ENCODE results near the gene CDC7.
A peak's percentile ranks its signal among the peaks of the same experiment; 100 is the strongest.
"Not testable (repeated sequence)": the region's sequence is repeated elsewhere in the genome, so short reads cannot be mapped to it uniquely, and the experiment has no call there.

The CDC7 gene

DNA sequence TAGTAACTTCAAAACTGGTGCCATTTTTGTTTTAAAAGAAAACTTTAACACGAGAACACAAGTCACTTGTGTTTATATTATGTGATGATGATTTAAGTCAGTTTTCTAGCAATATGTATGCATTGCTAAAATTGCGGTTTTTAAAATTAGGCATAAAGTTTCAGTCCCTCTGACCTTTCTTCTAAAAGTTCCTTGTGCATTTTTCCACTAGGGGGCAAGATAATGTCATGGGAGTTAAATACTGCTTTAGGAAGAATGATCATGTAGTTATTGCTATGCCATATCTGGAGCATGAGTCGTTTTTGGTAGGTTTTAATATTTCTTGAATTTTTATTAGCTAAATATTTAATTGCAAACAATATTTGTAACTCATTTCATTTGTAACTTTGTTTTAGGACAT lies 10.7 kb downstream of the CDC7 start:
- peak; percentile 69 for DNase-seq

DNA sequence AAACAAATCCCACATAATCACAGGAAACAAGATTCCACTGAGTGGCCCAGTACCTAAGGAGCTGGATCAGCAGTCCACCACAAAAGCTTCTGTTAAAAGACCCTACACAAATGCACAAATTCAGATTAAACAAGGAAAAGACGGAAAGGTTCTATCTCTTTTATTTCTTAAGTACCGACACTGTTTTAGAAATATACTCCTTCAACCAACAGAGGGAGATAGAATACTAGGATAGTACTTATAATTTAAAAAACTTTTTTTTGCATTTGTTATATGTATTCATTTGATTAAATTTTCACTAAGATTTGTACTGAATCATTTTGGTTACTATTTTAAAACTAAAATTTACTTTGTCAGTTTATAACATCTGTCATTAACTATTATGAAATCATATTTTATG lies 12.5 kb downstream of the CDC7 start:
- no peak for DNase-seq

DNA sequence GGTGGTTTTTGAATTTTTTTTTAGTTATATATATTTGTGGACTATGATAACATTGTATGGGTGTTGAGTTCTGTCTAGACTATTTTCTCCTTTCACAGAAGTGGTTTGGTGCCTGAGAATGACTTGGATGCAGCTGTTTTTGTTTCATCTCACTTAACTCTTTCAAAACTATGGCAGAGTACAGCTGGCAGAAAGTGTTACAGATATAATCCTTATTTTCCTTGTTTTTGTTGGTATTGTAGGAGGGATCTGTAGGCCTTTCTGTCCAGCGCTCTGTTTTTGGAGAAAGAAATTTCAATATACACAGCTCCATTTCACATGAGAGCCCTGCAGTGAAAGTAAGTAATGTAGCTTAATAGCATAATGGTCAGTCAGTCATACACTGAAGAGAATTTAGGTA lies 13.1 kb downstream of the CDC7 start:
- no peak for DNase-seq

DNA sequence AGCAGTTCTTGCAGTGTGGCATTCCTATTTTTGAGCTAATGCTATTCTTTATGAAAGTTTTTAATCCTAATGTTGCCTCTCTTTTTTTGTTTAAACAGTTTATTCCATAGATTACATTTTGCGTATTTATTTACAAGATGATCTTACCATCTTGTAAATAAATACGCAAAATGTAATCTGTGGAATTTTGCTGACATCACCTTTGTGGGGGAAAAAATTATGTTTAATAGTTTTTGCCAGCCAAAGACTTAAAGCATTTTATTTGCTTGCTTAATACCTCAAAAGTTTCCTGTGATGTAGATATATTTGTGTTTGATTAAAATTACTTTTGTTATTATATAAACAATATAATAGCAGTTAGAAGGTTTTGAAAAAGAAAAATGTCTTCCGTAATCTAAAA lies 15.3 kb downstream of the CDC7 start:
- no peak for DNase-seq

DNA sequence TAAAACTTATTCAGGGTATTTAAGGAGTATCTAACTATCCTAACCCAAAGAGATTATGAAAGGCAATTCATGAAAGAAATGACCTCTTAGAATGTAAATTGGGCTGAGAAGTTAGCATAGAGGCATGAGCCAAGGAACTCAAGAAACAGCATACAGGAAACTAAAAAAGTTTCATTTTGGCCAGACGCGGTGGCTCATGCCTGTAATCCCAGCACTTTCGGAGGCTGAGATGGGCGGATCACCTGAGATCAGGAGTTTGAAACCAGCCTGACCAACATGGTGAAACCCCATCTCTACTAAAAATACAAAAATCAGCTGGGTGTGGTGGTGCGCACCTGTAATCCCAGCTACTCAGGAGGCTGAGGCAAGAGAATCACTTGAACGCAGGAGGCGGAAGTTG lies 16.0 kb downstream of the CDC7 start:
- DNase-seq, result not testable (repeated sequence)

DNA sequence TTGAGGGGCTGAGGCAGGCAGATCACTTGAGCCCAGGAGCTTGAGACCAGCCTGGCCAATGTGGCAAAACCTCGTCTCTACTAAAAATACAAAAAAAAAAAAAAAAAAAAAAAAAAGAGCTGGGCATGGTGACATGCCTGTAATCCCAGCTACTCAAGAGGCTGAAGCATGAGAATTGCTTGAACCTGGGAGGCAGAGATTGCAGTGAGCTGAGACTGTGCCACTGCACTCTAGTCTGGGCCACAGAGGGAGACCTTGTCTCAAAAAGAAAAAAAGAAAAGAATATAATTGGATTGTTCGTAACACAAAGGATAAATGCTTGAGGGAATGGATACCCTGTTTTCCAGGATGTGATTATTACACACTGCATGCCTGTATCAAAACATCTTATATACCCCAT lies 18.5 kb downstream of the CDC7 start:
- DNase-seq, result not testable (repeated sequence)

DNA sequence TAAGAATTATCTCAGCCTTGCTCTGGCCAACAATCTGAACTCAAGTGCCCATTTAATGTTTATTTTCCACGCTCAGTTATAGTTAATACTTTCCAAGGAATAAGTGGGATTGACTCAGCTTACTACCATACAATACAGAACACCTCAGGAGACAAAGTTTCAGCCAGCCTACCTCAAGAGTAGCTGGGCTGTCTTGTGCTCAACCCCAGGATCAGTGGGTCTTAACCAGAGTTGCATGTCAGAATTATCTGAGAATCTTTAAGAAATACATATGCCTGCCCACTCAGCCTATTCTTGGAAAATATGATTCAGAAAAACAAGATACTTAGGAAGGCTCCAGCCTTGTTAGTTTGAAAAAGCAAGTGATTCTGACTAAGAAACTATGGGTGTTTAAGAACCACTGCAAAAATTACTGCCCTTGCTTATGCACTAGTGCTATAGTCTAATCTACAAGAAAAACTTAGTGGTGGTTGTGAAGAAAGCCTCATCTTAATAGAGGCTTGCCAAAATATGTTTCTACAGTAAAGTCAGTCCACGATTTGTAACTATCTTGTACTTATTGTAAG lies 20.4 kb downstream of the CDC7 start:
- no peak for DNase-seq

DNA sequence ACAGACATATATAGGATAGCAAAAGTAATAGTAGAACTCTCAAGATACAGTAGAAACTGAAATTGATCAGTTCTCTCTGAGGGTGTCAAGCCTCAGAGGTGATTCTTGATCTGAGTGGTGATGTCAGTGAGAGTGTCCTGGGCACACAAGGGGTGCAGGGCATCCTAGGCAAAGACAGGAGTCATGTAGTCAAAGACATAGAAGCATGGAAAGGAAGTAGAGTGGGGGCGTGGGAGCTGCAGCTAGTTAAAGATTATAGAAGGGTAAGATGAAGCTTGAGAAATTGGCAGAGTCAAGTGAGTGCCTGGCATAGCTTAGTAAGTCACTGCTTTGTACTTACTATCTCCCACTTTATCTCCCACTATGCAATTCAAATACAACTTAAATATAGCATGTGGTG lies 22.8 kb downstream of the CDC7 start:
- no peak for DNase-seq

DNA sequence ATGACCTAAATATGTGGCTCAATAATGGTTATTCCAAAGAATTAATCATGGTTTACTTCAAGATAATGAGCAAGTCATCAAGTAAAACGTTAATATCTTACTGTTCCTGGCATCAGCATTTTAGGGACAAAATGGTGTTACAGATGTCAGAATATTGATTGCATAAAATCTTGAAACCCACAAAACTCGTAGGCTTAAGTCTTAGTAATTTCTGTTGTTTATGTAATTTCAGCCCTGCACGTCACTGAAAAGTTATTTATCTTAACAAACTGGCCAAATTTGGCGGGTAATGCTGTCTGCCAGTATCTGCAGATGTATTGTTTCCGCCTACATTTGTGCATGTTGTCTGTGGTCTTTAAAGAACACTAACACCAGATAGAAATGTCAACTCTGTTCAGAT lies 25.8 kb downstream of the CDC7 start:
- DNase-seq, result peak; percentile 32

DNA sequence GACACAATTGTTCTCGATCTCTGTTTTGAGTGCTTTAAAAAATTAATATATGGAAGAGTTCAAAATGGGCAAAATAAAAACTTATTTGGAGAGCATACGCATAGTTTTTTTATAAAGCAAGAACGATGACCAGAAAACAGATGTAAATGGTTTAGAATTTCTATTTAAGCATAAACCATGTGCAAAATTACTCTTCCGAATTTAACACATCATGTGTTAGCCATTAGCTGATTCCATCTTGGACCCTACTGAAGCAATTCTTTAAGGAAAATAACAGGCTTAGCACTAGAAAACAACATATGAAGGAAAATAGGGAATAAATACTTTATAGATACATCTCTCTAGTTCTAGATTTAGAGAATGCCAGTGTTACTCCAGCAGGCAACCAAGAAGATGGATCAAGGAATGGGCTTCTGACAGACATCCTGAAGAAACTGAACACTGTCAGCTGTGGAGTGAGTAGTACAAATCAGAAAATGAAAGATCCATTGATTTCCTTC lies 26.7 kb downstream of the CDC7 start:
- DNase-seq, result no peak

DNA sequence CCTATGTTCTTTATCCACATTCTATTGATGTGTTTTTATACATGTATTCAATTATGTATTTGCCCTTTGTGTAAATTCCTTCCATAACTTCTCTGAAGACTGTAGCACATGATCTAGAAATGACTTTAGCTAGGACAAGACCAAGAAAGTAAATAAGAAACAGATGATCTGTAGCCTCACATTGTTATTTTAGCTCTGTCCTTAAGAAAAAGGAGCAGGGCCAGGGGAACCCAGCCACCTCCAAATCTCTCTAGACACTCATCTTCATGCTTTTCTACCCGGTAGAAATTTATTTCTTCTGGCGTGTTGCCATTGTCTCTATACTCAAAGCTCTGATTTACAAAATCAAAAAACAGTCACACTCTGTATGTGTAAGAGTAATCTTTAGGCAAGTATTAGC lies 27.1 kb downstream of the CDC7 start:
- peak; percentile 72 for DNase-seq

DNA sequence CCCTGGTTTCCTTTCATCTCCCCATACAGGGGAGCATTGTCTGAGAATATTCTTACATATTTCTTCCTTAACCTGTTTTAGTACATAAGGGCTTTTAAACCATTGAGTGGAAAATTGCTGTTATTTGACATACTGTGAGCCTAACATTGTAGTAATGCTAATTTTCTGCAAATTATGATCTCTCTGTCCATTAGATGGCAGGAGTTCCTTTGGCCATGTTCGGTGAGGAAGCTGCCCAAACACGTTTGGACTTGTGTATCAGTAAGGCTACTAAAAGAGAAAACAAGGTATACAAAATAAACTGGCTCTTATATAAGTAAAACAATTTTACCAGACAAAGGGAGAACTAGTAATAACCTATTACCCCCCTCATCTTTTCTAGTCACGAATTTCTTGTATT lies 29.2 kb downstream of the CDC7 start:
- DNase-seq, result peak; percentile 32

DNA sequence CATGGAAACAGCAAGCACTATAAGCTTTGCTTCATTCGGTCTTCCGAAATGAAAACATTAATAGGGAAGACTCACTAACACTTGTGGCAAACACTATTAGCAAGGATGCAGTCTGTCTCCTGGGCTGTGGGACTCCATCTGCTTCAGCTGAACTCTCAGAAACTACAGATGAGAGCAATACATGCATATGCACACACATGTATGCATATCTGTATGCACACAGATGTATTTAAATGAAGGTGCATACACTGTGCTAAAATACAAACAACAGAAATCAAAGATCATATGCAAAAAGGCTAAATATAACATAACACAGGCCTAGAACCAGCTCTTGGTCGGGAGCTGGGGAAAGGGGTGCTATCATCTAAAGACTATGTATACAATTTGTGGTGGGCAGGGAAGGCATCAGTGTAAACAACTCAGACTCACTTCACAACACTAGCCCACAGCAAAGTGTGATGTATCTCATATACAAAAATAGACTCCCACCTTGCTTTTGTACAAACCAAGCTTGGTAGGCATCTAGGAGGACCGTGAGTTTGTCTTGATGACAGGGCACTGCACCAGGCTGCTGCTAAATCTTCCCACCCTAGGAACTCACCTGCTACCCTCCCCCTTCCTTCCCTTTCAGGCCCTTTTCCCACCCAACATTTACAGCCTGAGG lies 32.8 kb downstream of the CDC7 start:
- DNase-seq, result no peak

DNA sequence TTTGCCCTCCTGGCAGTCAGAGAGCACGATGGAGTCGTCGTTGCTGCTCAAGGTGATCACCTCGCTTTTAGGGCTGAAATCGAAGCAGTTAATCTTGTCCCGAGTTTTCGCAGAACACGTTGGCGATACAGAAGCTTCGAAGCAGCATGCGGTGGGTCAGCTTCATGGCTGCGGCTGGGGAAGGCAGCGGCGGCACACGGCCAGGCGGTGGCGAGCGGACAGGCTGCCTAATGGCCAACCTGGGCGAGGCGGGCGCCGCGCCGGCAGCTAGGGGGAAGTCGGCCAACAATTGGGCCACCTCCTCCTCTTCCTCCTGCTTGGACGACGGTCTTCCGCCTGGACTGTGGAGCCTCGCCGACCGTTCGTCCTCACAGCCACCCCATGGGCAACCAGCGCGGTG lies 34.8 kb downstream of the CDC7 start:
- DNase-seq, result no peak

DNA sequence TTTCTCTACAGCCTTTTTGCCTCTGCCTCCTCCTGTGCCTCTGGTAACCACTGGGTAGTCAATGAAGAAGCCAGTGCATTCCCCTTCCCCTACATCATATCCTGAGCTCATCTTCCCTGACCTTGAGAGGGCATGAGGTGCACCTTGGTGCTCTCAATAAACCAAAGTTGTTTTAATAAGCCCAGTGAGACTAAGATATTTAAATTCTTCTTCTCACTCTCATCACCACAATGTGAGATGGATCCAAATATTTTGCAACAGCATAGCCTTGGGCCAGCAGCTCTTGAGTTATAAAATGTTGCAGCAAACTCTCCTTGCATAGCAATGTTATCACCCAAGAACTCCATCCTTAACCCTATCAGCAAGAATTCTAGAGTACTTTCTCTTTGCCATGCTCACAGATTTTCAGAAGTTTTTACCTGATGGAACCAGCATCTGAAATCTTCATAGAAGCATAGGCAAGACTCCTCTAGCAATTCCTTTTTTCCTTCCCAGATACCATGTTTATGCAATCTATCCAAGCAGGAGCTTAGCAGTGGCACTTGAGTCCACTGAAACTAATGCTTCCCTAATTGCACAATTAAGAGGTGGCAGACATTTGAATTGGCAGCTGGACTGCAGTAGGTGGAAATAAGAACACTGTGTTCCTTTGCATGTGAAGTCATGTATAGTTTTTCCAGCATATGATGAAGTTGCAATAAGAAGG lies 36.8 kb downstream of the CDC7 start:
- peak; percentile 66 for DNase-seq

DNA sequence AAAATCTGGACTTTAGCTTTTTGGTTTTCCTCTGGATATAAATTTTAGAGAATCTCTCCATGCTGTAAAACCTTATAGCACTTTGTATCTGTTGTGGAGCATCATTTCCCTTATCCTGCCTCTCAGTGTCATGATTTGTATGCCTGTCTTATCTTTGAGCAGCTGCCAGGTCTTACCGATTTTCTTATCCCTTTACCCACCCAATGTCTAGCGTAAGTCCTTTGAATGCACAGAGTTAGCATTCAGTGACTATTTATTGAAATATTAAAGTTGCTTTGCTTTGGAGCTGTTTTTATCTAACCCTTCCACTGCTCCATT lies 37.3 kb downstream of the CDC7 start:
- no peak for DNase-seq

DNA sequence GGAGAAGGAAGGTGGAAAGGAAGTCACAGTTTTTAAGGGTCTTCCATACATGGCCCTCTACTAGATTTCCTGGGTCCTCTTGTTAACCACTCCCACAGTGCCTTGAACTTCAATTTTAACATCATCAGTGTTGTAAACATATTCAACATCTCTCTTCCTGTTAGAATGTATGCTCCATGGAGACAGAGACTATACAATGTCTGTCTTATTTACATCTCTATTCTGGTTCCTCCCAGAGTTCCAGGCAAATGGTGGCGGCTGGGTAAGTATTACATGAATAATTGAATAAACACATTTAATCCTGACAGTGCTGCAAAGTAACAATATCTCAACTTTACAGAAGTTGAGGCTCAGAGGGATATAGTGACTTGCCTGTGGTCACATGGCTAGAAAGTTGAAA lies 40.3 kb downstream of the CDC7 start:
- no peak for DNase-seq

DNA sequence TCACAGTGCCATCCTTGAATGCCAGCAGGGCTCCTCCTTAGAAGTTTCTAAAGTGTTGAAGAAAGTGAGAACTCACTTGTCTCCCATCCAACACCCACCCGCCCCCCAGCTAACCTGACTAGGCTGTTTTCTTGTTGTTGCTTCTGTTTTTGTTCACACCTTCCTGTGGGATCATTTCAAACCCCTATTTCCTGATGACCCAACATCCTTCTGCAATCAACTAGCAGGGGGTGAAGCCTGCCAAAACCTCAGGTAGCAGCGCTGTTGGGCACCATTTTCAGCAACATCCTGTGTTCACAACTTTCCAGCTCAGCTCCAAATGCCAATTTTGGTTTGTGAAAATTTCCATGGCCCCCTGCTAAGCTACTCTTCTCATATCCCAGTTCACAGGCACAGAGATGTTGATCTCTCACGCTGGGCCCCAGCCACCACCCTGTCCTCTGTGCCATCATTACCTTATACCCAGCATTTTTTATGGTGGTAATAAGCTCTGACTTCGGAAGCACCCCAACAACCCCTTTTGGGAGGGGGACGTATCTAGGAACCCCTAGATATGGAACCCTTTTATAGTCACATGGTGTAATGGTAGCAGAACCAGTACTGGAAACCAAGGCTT lies 41.4 kb downstream of the CDC7 start:
- DNase-seq, result no peak

DNA sequence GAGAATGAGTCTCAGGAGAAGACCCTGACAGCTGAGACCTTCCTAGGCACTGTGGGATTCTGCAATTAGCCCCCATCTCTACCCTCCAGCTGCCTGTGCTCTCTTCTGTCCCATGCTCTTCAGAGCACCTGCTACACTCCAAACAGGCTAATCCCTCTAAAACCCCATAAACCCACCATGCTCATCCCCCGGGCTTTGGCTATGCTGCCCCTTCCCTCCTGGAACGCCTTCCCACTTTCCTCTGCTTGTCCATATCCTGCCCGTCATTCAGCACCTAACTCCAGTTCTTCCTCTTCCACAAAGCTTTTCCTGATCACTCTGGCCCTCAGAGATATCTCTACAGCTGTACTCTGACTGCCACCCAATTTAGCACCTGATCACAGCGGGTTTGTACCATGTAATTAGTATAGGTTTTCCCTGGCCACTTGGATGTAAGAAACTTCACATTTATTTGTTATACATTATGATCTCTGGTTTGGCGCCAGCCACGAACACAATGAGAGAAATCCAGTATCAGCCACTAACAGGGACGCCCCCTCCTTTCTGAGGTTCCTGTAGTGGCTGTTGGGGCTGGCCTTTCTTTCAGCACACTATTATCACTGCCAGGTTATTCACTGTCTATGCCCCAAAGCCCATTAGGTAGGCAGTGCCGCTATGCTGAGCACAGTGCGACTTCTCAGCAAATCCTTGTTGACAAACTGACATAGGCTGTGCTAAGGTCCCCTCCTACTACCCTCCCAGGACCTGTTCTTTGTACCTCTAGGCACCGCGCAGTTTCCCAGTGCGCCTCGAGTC lies 45.1 kb downstream of the CDC7 start:
- no peak for DNase-seq

DNA sequence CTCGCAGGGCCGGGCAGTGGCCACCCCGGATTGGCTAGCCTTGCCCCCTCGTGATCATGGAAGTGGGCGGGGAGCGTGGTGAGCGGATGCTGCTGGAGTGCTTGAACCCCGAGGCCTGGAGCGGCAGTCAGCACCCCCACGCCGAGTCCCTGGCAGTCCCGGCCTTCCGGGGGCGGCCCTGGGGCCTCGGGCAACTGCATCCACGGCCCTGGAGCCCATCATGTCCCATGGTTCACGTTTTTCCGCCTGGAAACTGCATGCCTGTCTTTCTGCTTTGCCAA lies 45.6 kb downstream of the CDC7 start:
- no peak for DNase-seq

DNA sequence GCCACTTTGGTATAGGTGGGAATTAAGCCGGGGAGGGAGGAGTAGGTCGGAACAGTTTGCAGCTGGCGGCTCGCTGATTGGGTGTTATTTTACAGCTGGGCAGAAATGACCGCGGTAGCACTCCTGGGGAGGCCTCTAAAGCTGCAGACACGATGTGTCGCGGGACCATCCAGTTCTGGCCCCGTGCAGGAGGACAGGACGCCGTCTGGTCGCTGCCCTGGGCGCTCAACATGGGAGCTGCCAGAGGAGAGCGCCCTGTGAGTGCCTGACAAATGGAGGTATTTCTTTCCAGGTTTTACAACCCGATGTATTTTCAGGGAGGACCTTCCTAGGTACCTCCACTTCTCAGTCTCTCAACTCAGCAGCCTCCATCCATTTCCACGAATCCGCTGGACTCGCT lies 46.2 kb downstream of the CDC7 start:
- DNase-seq, result no peak

DNA sequence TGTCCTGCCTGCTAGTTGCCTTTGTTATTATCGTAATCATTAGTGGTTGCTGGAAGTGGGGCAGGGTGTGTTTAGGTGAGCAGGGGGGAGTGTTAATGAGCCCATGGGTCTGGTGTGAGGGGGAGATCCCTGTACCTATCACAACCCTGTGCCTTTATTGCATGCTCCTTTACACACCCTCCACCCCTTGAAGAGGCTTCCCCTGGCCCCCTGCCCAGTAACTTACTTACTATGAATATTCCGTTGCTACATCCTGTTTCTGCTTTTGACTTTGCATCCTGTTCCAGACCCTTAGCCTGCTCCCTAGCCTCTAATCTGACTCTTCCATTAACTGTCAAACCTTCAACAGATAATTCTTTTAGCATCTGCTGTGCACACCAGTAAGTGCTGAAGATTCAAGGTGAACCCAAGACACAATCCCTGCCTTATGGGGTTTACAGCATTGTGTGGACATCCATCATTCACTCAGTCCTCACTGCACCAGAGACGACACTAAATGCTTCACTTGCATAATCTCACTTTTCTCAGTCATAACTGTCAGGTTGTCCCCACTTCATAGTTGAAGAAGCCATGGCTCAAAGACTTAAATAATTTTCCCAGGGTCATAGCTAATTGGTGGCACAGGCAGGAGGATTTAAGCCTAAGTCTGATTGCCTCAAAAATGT lies 47.9 kb downstream of the CDC7 start:
- DNase-seq, result no peak
